GM19467 (cell line): ENCODE measurements around the gene KAT2A.

Experiments used
- ATAC-seq: cut with Tn5 transposase; IDR thresholded peaks from one replicate; pipeline ENCODE4 v1.9.1; 2021; ENCODE audit warnings: mild to moderate bottlenecking, moderate library complexity; ENCODE audit not compliant: unreplicated experiment

The KAT2A gene

DNA sequence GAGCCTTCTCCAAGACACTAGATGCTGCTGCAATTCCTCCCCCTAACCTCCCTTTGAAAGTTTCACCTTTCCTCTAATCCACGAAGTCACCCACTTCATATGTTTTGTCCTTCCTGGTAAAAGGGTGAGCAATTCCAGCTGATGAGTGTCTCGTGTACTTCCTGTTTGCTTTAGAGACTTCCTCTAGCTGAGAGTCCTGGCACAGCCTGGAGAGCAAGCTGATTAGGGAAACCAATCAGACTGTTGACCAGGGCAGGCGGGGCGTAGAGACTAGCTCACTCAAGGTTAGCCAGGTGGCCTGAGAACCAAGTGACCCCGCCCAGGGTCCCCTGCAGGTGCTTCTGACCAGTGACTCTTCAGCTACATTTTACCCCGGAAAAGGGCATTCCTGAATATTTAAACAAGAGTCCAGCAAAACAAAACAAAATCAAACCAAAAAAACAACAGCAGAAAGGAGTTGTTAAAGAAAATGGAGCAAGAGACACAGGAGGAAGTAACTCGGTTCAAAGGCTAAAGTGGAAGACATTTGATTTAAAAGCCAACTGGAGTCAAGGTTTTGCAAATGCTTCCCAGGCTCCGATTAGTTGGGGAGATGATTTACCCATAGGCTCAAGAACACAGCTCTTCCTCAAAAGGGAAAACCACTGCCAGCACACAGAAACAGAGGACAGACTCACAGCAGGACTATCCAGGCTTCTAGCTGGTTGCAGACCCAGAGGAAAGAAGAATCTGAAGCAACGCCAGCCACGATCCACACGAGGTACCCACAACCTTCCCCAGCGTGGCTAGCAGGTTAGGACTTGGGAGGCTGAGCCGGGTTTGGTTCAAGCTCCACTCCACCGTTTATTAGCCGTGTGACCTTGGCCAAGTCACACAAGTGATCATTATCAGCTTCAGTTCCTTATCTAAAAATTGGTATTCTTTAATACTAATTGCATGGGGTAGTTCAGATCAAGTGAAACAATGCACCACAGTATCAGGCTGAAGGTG, 14.8 kb upstream of the KAT2A start:
- ATAC-seq: no peak

GRCh38 chr17:42135151-42135550, 14.0 kb upstream of the KAT2A start:
- ATAC-seq: no peak

DNA sequence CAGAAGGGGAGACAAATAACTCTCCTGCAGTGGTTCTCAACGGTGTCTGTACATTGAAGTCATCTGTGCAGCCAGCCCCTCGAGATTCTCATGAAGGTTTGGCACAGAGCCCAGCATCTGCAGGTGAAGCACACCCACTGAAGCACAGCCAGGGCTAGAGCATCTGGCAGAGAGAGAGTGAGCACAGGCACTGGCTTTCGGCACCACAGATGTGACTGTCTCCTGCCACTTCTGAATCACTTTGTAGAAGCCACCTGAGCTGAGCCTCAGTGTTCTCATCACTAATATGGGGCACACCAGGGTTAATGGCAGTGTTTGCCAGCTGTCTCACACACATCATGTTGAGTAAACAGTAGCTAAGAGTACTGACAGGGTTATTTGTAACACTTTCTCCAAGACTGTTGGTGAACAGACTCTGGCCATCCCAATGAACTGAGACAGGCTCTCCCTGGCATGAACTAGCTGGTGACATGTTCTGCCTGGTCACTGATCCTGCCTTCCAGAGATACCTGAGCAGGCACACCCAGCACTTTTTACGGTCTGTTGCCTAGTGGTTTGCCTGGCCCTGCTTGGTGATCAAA, 12.4 kb upstream of the KAT2A start:
- peak; percentile 50 for ATAC-seq

- ATAC-seq: no peak
These were observed 11.8 kb upstream of the KAT2A start for GRCh38 chr17:42132941-42133340.

GRCh38 chr17:42131981-42132432, 10.8 kb upstream of the KAT2A start:
- no peak for ATAC-seq

DNA sequence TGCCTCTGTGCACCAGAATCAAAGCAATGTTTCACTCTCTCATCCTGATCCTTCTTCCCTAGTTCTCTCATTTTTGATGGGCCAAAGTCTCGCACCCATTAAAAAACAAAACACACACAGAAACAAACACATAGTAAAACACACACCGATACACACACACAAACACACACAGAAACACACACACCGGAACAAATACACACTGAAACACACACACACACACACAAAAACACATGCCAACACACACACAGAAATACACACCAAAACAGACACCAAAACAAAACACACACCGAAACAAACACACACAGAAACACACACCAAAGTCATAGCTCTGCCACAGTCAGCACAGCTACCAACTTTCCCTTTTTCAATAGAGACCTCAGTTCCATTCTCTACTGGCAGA, 10.1 kb upstream of the KAT2A start:
- no peak for ATAC-seq

DNA sequence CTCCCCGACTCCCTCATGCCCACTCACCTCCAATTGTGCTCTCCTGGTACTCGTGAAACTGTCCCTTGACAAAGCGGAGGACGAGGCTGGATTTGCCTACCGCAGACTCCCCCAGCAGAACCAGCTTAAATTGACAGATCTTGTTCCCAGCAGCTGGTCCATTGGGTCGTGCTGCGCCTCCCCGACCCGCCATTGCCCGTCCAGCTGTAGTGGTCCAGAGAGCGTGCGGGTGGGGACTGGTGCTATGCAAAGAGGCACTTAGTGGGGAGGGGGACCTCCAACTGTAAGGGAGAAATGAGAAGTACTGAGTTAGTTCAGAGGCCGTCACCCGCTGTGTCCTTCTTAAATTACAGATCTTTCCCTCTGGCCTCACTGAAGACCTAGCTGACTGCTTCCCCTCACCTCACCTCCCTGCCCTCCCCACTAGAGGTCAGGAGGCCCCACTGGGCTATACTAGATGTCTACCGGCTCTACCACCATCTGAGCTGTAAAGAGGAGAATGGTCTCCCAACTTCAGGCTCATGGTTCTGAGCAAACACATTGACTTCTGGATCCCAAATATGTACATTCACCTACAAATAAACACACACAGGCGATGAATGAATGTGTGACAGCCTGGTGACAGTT, 9.3 kb upstream of the KAT2A start:
- ATAC-seq: no peak

DNA sequence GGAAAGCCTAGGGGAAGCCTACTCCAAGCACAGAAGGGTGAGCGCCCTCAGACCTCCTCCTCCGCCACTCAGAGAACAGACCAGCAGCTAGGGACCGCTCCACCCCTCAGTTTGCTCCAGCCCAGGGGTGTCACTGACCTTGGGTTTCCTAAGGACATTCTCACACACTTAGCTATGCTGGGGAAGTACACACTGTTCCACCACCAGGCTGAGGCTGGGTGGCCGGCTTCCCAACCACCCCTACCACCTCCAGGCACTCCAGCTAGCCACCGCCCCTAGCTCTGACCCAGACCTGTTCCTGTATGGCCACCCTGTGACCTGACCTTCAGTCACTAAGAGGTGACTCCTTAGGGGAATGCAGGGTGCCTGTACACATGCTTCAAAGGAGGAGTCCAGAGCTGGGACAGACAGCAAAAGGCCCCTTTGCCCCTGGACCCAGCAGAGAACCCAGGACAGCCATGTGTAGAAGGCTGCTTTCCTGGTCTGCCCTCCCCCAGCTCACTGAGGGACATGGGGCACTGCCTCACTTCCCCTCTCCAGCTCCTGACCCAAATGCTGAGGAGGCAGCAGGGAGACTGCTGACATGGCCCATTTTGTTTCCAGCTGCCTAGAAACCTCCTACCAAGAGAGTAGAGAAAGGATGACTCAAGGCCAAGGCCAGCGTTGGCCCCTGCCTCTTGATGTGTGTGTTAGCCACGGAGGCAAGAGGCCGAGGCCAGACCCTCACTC, 8.1 kb upstream of the KAT2A start:
- no peak for ATAC-seq

DNA sequence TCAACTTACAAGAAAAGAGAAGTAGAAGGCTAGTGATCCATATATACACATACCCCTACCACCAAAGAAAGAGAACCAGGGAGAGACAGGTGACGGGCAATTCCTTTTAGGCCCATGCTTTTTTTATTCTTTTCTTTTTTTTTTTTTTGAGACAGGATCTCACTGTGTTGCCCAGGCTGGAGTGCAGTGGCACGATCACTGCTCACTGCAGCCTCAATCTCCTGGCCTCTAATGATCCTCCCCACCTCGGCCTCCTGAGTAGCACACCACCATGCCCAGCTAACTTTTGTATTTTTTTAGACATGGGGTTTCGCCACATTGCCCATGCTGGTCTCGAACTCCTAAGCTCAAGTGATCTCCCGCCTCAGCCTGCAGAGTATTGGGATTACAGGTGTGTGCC, 6.2 kb upstream of the KAT2A start:
- ATAC-seq: no peak

- ATAC-seq: no peak
These were observed 5.7 kb upstream of the KAT2A start for GRCh38 chr17:42126836-42127235.

DNA sequence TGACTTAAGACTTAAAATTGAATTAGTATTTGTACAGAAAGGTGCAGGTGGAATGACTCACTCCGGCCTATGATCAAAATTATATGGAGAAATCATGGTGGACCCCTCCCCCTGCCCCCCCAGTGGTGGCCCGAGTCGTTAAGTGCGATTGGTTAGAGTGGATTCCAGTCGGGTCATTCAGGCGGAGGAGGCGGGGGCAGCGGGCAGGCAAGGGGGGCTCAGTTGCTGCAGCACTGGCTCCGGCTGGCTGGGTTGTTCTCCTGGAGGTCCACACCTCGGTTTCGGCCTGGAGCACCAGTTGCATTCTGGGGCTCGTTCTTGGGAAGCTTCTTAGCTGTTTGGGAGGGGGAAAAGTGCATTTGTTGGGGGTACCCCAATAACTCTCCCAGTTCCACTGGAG, 4.4 kb upstream of the KAT2A start:
- ATAC-seq: no peak

DNA sequence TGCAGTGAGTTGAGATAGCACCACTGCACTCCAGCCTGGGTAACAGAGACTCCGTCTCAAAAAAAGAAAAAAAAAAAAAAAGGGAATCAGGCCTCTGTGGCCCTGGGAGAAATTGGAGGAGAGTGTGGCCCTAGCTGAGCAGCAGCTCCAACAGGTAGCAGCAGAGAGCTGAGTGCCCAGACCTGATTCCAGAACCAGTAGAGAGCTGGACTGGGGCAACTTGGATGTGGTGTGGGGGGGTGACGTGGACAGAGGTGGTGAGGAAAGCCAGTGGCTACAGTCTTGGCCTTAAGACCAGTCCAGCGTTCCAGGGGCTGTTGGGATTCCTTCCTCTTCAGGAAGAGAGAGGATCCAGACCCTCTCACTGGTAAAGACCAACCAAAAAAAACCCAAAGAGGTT, 3.1 kb upstream of the KAT2A start:
- ATAC-seq: no peak

DNA sequence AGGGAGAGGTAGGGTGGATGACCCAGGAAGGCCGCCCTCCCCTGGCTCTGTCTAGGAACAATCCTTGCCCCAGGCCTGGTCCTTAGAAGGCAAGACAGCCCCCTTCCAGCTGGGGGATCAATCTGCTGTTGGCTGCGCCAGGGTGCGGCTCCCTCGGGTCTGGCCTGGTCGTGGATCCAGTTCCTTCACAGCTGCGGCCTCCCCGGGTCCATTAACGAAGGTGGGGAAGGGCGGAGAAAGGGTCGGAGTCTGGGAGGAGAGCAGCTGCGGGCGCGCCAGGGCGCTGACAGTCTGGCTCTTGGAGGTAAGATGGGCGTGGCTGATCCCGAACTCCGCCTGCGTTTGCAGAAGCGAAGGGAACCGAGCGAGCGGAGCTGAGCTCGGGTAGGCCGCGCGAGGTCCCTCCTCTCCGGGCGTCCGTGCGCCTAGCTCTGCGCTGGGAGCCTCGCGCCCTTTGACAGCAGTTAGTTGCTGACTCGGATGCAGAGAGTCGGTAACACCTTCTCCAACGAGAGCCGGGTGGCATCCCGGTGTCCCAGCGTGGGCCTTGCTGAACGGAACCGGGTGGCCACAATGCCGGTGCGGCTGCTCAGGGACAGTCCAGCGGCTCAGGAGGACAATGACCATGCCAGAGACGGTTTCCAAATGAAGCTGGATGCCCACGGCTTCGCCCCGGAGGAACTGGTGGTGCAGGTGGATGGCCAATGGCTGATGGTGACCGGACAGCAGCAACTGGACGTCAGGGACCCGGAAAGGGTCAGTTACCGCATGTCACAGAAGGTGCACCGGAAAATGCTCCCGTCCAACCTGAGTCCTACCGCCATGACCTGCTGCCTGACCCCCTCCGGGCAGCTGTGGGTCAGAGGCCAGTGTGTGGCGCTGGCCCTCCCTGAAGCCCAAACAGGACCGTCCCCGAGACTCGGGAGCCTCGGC, 1.5 kb upstream of the KAT2A start, which contains the start of gene HSPB9:
Gene HSPB9, plus strand, starts transcription at position 434 of the 933 bp plus-strand sequence. Its CDS starts 47 bp downstream, at position 481.
- no peak for ATAC-seq

GRCh38 chr17:42120161-42120769, 902 bp downstream of the KAT2A start:
- ATAC-seq: no peak

DNA sequence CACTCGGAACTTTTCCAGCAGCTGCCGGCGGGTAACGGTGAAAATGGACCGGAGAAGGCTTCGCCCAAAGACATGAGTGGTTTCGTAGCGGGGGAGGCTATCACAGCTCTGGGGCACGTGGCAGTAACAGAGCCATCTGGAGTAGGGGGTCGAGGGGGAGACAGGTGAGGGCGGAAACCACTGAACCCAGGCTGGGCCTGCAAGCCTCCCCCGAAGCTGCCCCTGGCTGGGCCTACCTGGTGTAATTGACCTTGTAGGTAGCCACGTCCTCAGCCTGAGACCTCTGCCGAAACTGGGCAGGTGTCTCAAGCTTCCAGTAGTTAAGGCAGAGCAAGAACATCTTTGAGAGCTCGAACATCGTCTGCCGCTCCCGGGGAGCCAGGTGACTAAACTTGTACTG, 1.9 kb downstream of the KAT2A start:
- ATAC-seq: no peak

- no peak for ATAC-seq
These were observed 2.6 kb downstream of the KAT2A start for GRCh38 chr17:42118545-42118944.

GRCh38 chr17:42118126-42118510, 3.0 kb downstream of the KAT2A start:
- ATAC-seq: no peak

- ATAC-seq: no peak
These were observed 3.6 kb downstream of the KAT2A start for GRCh38 chr17:42117397-42118125.
